ENCODE data around the gene PBX2. TPM values are rescaled to one million over a fixed set of nuclear protein-coding genes. Genes with fewer than 3 reads are reported as not detected.
A peak's percentile ranks its signal among the peaks of the same experiment; 100 is the strongest.

The PBX2 gene
- total and polyA plus RNA-seq, 10 donors = 29.6 to 160 (median 89.9) TPM

GRCh38 chr6:32181915-32182529, 8.0 kb downstream of the PBX2 start:
- peak overlapping the region in 5 of 8 donors; percentile 46 to 100 (median 99) for H3K27ac ChIP-seq
- H3K9me3 ChIP-seq = no peaks in the 10 kb centered on the region
- TF ChIP-seq POLR2AphosphoS5 (IDR thresholded peaks at IDR 0.05) (no peak), CTCF (IDR thresholded peaks at IDR 0.05 in 8 of 11, conservative IDR thresholded peaks at IDR 0.05 in 3 of 11) (no peak), POLR2A (IDR thresholded peaks at IDR 0.05) (no peak)
- no peaks in the 10 kb centered on the region for H3K27me3 ChIP-seq (replicated peaks in 1 of 7)
- no peak overlapping the region for H3K4me3 ChIP-seq
- 81 to 92% (median 82%) methylated on average over 10 of the region's 10 CpGs for WGBS, 5 donors
- peaks cover 0 to 73% (median 48%) of the 10 kb centered on the region in 6 donors for H3K36me3 ChIP-seq
- intact Hi-C loops (cut with DNase I; ENCODE audit: low total_unique reads) = no loop called here
- no peak for DNase-seq
- peaks cover 21 to 90% (median 64%) of the 10 kb centered on the region in 6 donors for H3K4me1 ChIP-seq

GRCh38 chr6:32181148-32181702, 8.8 kb downstream of the PBX2 start:
- intact Hi-C loops (cut with DNase I; ENCODE audit: low total_unique reads) = no loop called here
- Histone ChIP-seq H3K27me3 (replicated peaks in 1 of 7) (no peaks in the 10 kb centered on the region), H3K36me3 (peaks cover 0 to 65% (median 41%) of the 10 kb centered on the region in 6 donors), H3K27ac (peak overlapping the region in 2 of 8 donors; percentile 99 to 100), H3K9me3 (no peaks in the 10 kb centered on the region), H3K4me3 (no peak overlapping the region), H3K4me1 (peaks cover 22 to 90% (median 64%) of the 10 kb centered on the region in 6 donors)
- WGBS, 5 donors = 80 to 95% (median 90%) methylated on average over 15 of the region's 15 CpGs
- TF ChIP-seq CTCF (IDR thresholded peaks at IDR 0.05 in 8 of 11, conservative IDR thresholded peaks at IDR 0.05 in 3 of 11) (no peak), POLR2AphosphoS5 (IDR thresholded peaks at IDR 0.05) (peak in 2 of 3 donors; percentile 29 to 63)
- no peak for DNase-seq

GRCh38 chr6:32179766-32180405, 10.1 kb downstream of the PBX2 start:
- peaks cover 29 to 90% (median 67%) of the 10 kb centered on the region in 6 donors for H3K4me1 ChIP-seq
- peak overlapping the region in 2 of 8 donors; percentile 62 to 87 for H3K4me3 ChIP-seq
- H3K9me3 ChIP-seq = no peaks in the 10 kb centered on the region
- H3K36me3 ChIP-seq = peaks cover 0 to 55% (median 38%) of the 10 kb centered on the region in 6 donors
- 61 to 80% (median 78%) methylated on average over 10 of the region's 10 CpGs for WGBS, 5 donors
- no peak for DNase-seq
- no peak for TF ChIP-seq CTCF (IDR thresholded peaks at IDR 0.05 in 8 of 11, conservative IDR thresholded peaks at IDR 0.05 in 3 of 11)
- no peak for TF ChIP-seq POLR2AphosphoS5 (IDR thresholded peaks at IDR 0.05)
- no peaks in the 10 kb centered on the region for H3K27me3 ChIP-seq (replicated peaks in 1 of 7)
- H3K27ac ChIP-seq = peak overlapping the region in 6 of 8 donors; percentile 15 to 98 (median 95)
- intact Hi-C loops (cut with DNase I; ENCODE audit: low total_unique reads) = no loop called here

Data from spleen (tissue), 11 donors.